ENCODE data around the gene IGFBP7.

Gene IGFBP7

GRCh38 chr4:57095245-57095644 is 14.9 kb downstream of the IGFBP7 start:
- DNase-seq (ENCODE audit: low read depth), result no peak

- DNase-seq (ENCODE audit: low read depth), result no peak
Observed at GRCh38 chr4:57094832-57095223, 15.4 kb downstream of the IGFBP7 start.

- no peak for DNase-seq (ENCODE audit: low read depth)
Observed at GRCh38 chr4:57093845-57094831, 16.0 kb downstream of the IGFBP7 start.

GRCh38 chr4:57091657-57092162 is 18.5 kb downstream of the IGFBP7 start:
- DNase-seq (ENCODE audit: low read depth), result no peak

- DNase-seq (ENCODE audit: low read depth), result no peak
Observed at GRCh38 chr4:57090079-57090478, 20.1 kb downstream of the IGFBP7 start.

GRCh38 chr4:57089549-57089948 is 20.6 kb downstream of the IGFBP7 start:
- no peak for DNase-seq (ENCODE audit: low read depth)

- no peak for DNase-seq (ENCODE audit: low read depth)
Observed at GRCh38 chr4:57086031-57086723, 24.0 kb downstream of the IGFBP7 start.

- DNase-seq (ENCODE audit: low read depth), result no peak
Observed at GRCh38 chr4:57085278-57085677, 24.9 kb downstream of the IGFBP7 start.

GRCh38 chr4:57084360-57084759 is 25.8 kb downstream of the IGFBP7 start:
- no peak for DNase-seq (ENCODE audit: low read depth)

GRCh38 chr4:57083090-57083489 is 27.1 kb downstream of the IGFBP7 start:
- no peak for DNase-seq (ENCODE audit: low read depth)

- DNase-seq (ENCODE audit: low read depth), result no peak
Observed at GRCh38 chr4:57081651-57082621, 28.2 kb downstream of the IGFBP7 start.

GRCh38 chr4:57080781-57081650 is 29.2 kb downstream of the IGFBP7 start:
- peak; percentile 68 for DNase-seq (ENCODE audit: low read depth)

GRCh38 chr4:57078685-57079521 is 31.3 kb downstream of the IGFBP7 start:
- no peak for DNase-seq (ENCODE audit: low read depth)

- no peak for DNase-seq (ENCODE audit: low read depth)
Observed at GRCh38 chr4:57077550-57078343, 32.4 kb downstream of the IGFBP7 start.

GRCh38 chr4:57076646-57077045 is 33.5 kb downstream of the IGFBP7 start:
- no peak for DNase-seq (ENCODE audit: low read depth)

GRCh38 chr4:57075367-57075766 is 34.8 kb downstream of the IGFBP7 start:
- no peak for DNase-seq (ENCODE audit: low read depth)

- no peak for DNase-seq (ENCODE audit: low read depth)
Observed at GRCh38 chr4:57074744-57075143, 35.4 kb downstream of the IGFBP7 start.

GRCh38 chr4:57073559-57073958 is 36.6 kb downstream of the IGFBP7 start:
- no peak for DNase-seq (ENCODE audit: low read depth)

GRCh38 chr4:57071326-57071725 is 38.9 kb downstream of the IGFBP7 start:
- DNase-seq (ENCODE audit: low read depth), result no peak
